ENCODE results near the gene BMPR1A. TPM values are rescaled to one million over a fixed set of nuclear protein-coding genes. Genes with fewer than 3 reads are reported as not detected.

The BMPR1A gene
- total RNA-seq, 1 experiment from 2014 or later, result 94.3 TPM

GRCh38 chr10:86867149-86867548 is 110.7 kb downstream of the BMPR1A start:
- intact Hi-C loops (cut with micrococcal nuclease; ENCODE audit: unreplicated experiment) (no loop called here), in situ Hi-C loops (cut with HindIII; ENCODE audit: low pct_unique_long_range_greater_than_20kb, low sequenced_read_pairs) (no loop called here)
- Histone ChIP-seq H3K4me3 (ENCODE audit: low read depth in 2 of 2, low read length in 2 of 2) (no peak overlapping the region), H3K27me3 (ENCODE audit: control insufficient read depth, insufficient read depth, low read length) (no peaks in the 10 kb centered on the region), H3K4me1 (ENCODE audit: control insufficient read depth, insufficient read depth, low read length) (peaks cover 4% of the 10 kb centered on the region; the same call in 1 of the 2 replicates), H3K36me3 (ENCODE audit: control insufficient read depth, insufficient read depth, low read length) (no peaks in the 10 kb centered on the region), H3K27ac (ENCODE audit: low read length) (no peak overlapping the region), H3K9me3 (ENCODE audit: control insufficient read depth, insufficient read depth, low read depth, low read length) (no peaks in the 10 kb centered on the region)
- CTCF ChIA-PET, result no interaction called here
- ATAC-seq (no peak), DNase-seq (ENCODE audit: low read depth, low spot score) (no peak)
- no TSS peak for BruUV-seq (replicated peaks)
- TF ChIP-seq POLR2AphosphoS5 (IDR thresholded peaks at IDR 0.05; ENCODE audit: low read depth, low read length) (no peak), CTCF (IDR thresholded peaks at IDR 0.05) (no peak), REST (IDR thresholded peaks at IDR 0.05; ENCODE audit: insufficient read depth in 1 of 2, low read depth in 2 of 2, low read length in 1 of 2) (no peak), TCF7L2 (IDR thresholded peaks at IDR 0.05; ENCODE audit: low read depth, low read length) (no peak), SIN3A (IDR thresholded peaks at IDR 0.05; ENCODE audit: borderline replicate concordance, insufficient read depth, low read depth, low read length) (no peak)
- POLR2A ChIA-PET, result no interaction called here

- POLR2A ChIA-PET, result no interaction called here
- in situ Hi-C loops (cut with HindIII; ENCODE audit: low pct_unique_long_range_greater_than_20kb, low sequenced_read_pairs), result no loop called here
These were observed 111.9 kb downstream of the BMPR1A start for GRCh38 chr10:86868353-86868752.

More at GRCh38 chr10:86868353-86868752, 111.9 kb downstream of the BMPR1A start:
- Histone ChIP-seq H3K27ac (ENCODE audit: low read length) (no peak overlapping the region), H3K9me3 (ENCODE audit: control insufficient read depth, insufficient read depth, low read depth, low read length) (no peaks in the 10 kb centered on the region), H3K27me3 (ENCODE audit: control insufficient read depth, insufficient read depth, low read length) (no peaks in the 10 kb centered on the region), H3K36me3 (ENCODE audit: control insufficient read depth, insufficient read depth, low read length) (no peaks in the 10 kb centered on the region), H3K4me3 (ENCODE audit: low read depth in 2 of 2, low read length in 2 of 2) (no peak overlapping the region), H3K4me1 (ENCODE audit: control insufficient read depth, insufficient read depth, low read length) (peaks cover 7% of the 10 kb centered on the region)
- no TSS peak for BruUV-seq (replicated peaks)
- TF ChIP-seq REST (IDR thresholded peaks at IDR 0.05; ENCODE audit: insufficient read depth in 1 of 2, low read depth in 2 of 2, low read length in 1 of 2) (no peak), POLR2AphosphoS5 (IDR thresholded peaks at IDR 0.05; ENCODE audit: low read depth, low read length) (no peak), TCF7L2 (IDR thresholded peaks at IDR 0.05; ENCODE audit: low read depth, low read length) (no peak), CTCF (IDR thresholded peaks at IDR 0.05) (no peak), SIN3A (IDR thresholded peaks at IDR 0.05; ENCODE audit: borderline replicate concordance, insufficient read depth, low read depth, low read length) (no peak)
- CTCF ChIA-PET, result no interaction called here
- ATAC-seq (no peak), DNase-seq (ENCODE audit: low read depth, low spot score) (no peak)
- intact Hi-C loops (cut with micrococcal nuclease; ENCODE audit: unreplicated experiment), result no loop called here

Data from Panc1 (cell line).